ENCODE measurements around the gene PRKCZ.

The PRKCZ gene

GRCh38 chr1:2124446-2125198, 74.4 kb downstream of the PRKCZ start:
- Histone ChIP-seq H4K20me1 (ENCODE audit: insufficient read depth, low read length) (no peaks in the 10 kb centered on the region), H3K27me3 (ENCODE audit: low read depth, low read length) (0 out of 2 replicates have a peak, but pooled peaks cover 3% of the 10 kb centered on the region), H3K36me3 (replicated peaks; ENCODE audit: low read depth, low read length) (no peaks in the 10 kb centered on the region), H3K9me3 (ENCODE audit: insufficient read depth, low read length) (no peaks in the 10 kb centered on the region), H3K79me2 (ENCODE audit: low read length) (no peaks in the 10 kb centered on the region), H3K27ac (ENCODE audit: low read length) (no peak overlapping the region), H3K9ac (ENCODE audit: low read length) (no peak overlapping the region), H3K4me2 (ENCODE audit: low read length) (no peak overlapping the region), H3K4me1 (ENCODE audit: low read length) (peaks cover 23% of the 10 kb centered on the region), H3K4me3 (ENCODE audit: low read length) (no peak overlapping the region), H2AFZ (ENCODE audit: low read depth, low read length) (no peak overlapping the region)
- no peak for TF ChIP-seq EZH2phosphoT487 (IDR thresholded peaks at IDR 0.05; ENCODE audit: low read depth)
- no peak for TF ChIP-seq CTCF (IDR thresholded peaks at IDR 0.05; ENCODE audit: low read depth, low read length)

- H3K27me3 ChIP-seq (ENCODE audit: low read depth, low read length) = 0 out of 2 replicates have a peak, but pooled peaks cover 3% of the 10 kb centered on the region
- no peak for TF ChIP-seq CTCF (IDR thresholded peaks at IDR 0.05; ENCODE audit: low read depth, low read length)
- no peak for TF ChIP-seq EZH2phosphoT487 (IDR thresholded peaks at IDR 0.05; ENCODE audit: low read depth)
- H3K9me3 ChIP-seq (ENCODE audit: insufficient read depth, low read length) = no peaks in the 10 kb centered on the region
- H3K4me3 ChIP-seq (ENCODE audit: low read length) = peak overlapping the region; percentile 71
- no peaks in the 10 kb centered on the region for H4K20me1 ChIP-seq (ENCODE audit: insufficient read depth, low read length)
- peak overlapping the region; percentile 62 for H3K9ac ChIP-seq (ENCODE audit: low read length)
- peak overlapping the region; percentile 77; the same call in 1 of the 2 replicates for H3K27ac ChIP-seq (ENCODE audit: low read length)
- peak overlapping the region; percentile 92 for H3K4me2 ChIP-seq (ENCODE audit: low read length)
- no peaks in the 10 kb centered on the region for H3K36me3 ChIP-seq (replicated peaks; ENCODE audit: low read depth, low read length)
- no peaks in the 10 kb centered on the region for H3K79me2 ChIP-seq (ENCODE audit: low read length)
- peak overlapping the region; percentile 16; the same call in 1 of the 2 replicates for H2AFZ ChIP-seq (ENCODE audit: low read depth, low read length)
- peaks cover 23% of the 10 kb centered on the region for H3K4me1 ChIP-seq (ENCODE audit: low read length)
These were observed 75.4 kb downstream of the PRKCZ start for GRCh38 chr1:2125350-2126211.

GRCh38 chr1:2126331-2127186, 76.3 kb downstream of the PRKCZ start:
- Histone ChIP-seq H3K27me3 (ENCODE audit: low read depth, low read length) (0 out of 2 replicates have a peak, but pooled peaks cover 3% of the 10 kb centered on the region), H3K4me2 (ENCODE audit: low read length) (peak overlapping the region; percentile 92), H3K4me3 (ENCODE audit: low read length) (peak overlapping the region; percentile 71), H4K20me1 (ENCODE audit: insufficient read depth, low read length) (no peaks in the 10 kb centered on the region), H3K9ac (ENCODE audit: low read length) (peak overlapping the region; percentile 62), H3K9me3 (ENCODE audit: insufficient read depth, low read length) (no peaks in the 10 kb centered on the region), H3K4me1 (ENCODE audit: low read length) (peaks cover 23% of the 10 kb centered on the region), H2AFZ (ENCODE audit: low read depth, low read length) (peak overlapping the region; percentile 16; the same call in 1 of the 2 replicates), H3K79me2 (ENCODE audit: low read length) (no peaks in the 10 kb centered on the region), H3K27ac (ENCODE audit: low read length) (peak overlapping the region; percentile 77), H3K36me3 (replicated peaks; ENCODE audit: low read depth, low read length) (no peaks in the 10 kb centered on the region)
- TF ChIP-seq CTCF (IDR thresholded peaks at IDR 0.05; ENCODE audit: low read depth, low read length) (no peak; the same call in 1 of the 2 replicates), EZH2phosphoT487 (IDR thresholded peaks at IDR 0.05; ENCODE audit: low read depth) (no peak)

Data from OCI-LY3 (cell line).